SK-N-SH treated with all-trans-retinoic acid at 6 μM for 48 hours (cell line): Measurements from ENCODE around the gene ASIC5.

ENCODE experiments used
- SNAI2 ChIP-seq: fragments of 250-450 bp; sonication (Bioruptor Pico); IDR thresholded peaks from 2 replicates; pipeline ENCODE4 v1.5.0; 2020; ENCODE audit warnings: mild to moderate bottlenecking, moderate library complexity
- ZFP30 ChIP-seq: fragments of 450-650 bp; formaldehyde crosslinking; IDR thresholded peaks from 2 replicates; pipeline ENCODE4 v1.5.0; 2022; ENCODE audit warnings: mild to moderate bottlenecking, moderate library complexity

DNA sequence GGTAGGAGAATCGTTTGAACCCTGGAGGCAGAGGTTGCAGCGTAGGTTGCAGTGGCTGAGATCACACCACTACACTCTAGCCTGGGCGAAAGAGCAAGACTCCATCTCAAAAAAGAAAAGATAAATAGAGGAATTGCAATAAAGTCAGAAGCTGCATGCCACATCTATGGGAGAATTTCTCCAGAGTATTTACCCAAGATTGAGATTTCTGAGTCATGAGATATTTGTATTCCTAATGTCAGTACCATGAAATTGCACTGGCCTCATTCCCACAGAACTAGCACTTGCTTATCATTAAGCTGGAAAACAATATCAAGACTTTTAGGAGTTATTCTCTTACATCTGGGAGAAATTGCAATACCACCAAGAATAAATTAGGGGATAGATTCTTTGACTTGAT, 37.4 kb downstream of the ASIC5 start:
- TF ChIP-seq SNAI2 (CRISPR knock-in tag) = no peak
- TF ChIP-seq ZFP30 (CRISPR knock-in tag) = no peak
